ENCODE data around the gene RIPOR3. TPM values are rescaled to one million over a fixed set of nuclear protein-coding genes. Genes with fewer than 3 reads are reported as not detected.
A peak's percentile ranks its signal among the peaks of the same experiment; 100 is the strongest.

RIPOR3 gene
- total RNA-seq, 2 donors from 2014 or later = 4.5 to 8.4 TPM

GRCh38 chr20:50692552-50692933, 1.2 kb upstream of the RIPOR3 start:
- ATAC-seq (ENCODE audit: insufficient number of reproducible peaks, low FRiP score, low read depth) (no peak), DNase-seq (ENCODE audit: low spot score) (no peak)
- Histone ChIP-seq H3K9me3 (no peaks in the 10 kb centered on the region), H3K36me3 (no peaks in the 10 kb centered on the region), H3K4me1 (ENCODE audit: control insufficient read depth in 1 of 2, low read depth in 2 of 2) (peaks cover 5% of the 10 kb centered on the region in 2 donors), H3K4me3 (no peak overlapping the region), H3K27ac (no peak overlapping the region), H3K27me3 (replicated peaks; ENCODE audit: insufficient read depth) (peaks cover 5% of the 10 kb centered on the region)
- no peak for TF ChIP-seq CTCF (IDR thresholded peaks at IDR 0.05)

GRCh38 chr20:50691573-50692551, 520 bp upstream of the RIPOR3 start:
- no peak for DNase-seq (ENCODE audit: low spot score)
- H3K27ac ChIP-seq = no peak overlapping the region
- TF ChIP-seq CTCF (IDR thresholded peaks at IDR 0.05) = no peak

GRCh38 chr20:50689864-50690649, 1.3 kb downstream of the RIPOR3 start:
- no peaks in the 10 kb centered on the region for H3K36me3 ChIP-seq
- no peak overlapping the region for H3K27ac ChIP-seq
- DNase-seq (ENCODE audit: low spot score) (no peak), ATAC-seq (ENCODE audit: insufficient number of reproducible peaks, low FRiP score, low read depth) (no peak)
- H3K4me3 ChIP-seq = no peak overlapping the region
- H3K27me3 ChIP-seq (replicated peaks; ENCODE audit: insufficient read depth) = peaks cover 5% of the 10 kb centered on the region
- H3K9me3 ChIP-seq = no peaks in the 10 kb centered on the region
- peaks cover 5% of the 10 kb centered on the region in 2 donors for H3K4me1 ChIP-seq (ENCODE audit: control insufficient read depth in 1 of 2, low read depth in 2 of 2)
- TF ChIP-seq CTCF (IDR thresholded peaks at IDR 0.05) = no peak

More at GRCh38 chr20:50691573-50692551, 520 bp upstream of the RIPOR3 start:
- Histone ChIP-seq H3K9me3 (no peaks in the 10 kb centered on the region), H3K36me3 (no peaks in the 10 kb centered on the region), H3K4me3 (peak overlapping the region; percentile 63), H3K27me3 (replicated peaks; ENCODE audit: insufficient read depth) (peaks cover 5% of the 10 kb centered on the region), H3K4me1 (ENCODE audit: control insufficient read depth in 1 of 2, low read depth in 2 of 2) (peaks cover 5% of the 10 kb centered on the region in 2 donors)
- no peak for ATAC-seq (ENCODE audit: insufficient number of reproducible peaks, low FRiP score, low read depth)

GRCh38 chr20:50688256-50688975, 2.9 kb downstream of the RIPOR3 start:
- no peaks in the 10 kb centered on the region for H3K36me3 ChIP-seq
- no peak for DNase-seq (ENCODE audit: low spot score)
- ATAC-seq (ENCODE audit: insufficient number of reproducible peaks, low FRiP score, low read depth) = no peak
- H3K4me1 ChIP-seq (ENCODE audit: control insufficient read depth in 1 of 2, low read depth in 2 of 2) = peaks cover 5% of the 10 kb centered on the region in 2 donors
- no peaks in the 10 kb centered on the region for H3K9me3 ChIP-seq
- no peak for TF ChIP-seq CTCF (IDR thresholded peaks at IDR 0.05)
- H3K4me3 ChIP-seq = no peak overlapping the region
- H3K27me3 ChIP-seq (replicated peaks; ENCODE audit: insufficient read depth) = peaks cover 5% of the 10 kb centered on the region
- H3K27ac ChIP-seq = no peak overlapping the region
